IMR-90 (cell line): ENCODE data around the gene CHD9. TPM values are rescaled to one million over a fixed set of nuclear protein-coding genes. Genes with fewer than 3 reads are reported as not detected.
"Not testable (repeated sequence)": the region's sequence is repeated elsewhere in the genome, so short reads cannot be mapped to it uniquely, and the experiment has no call there.

Experiments used
- ATAC-seq: fragments of 200-7000 bp; cut with Tn5 transposase; 2 replicates; pipeline ENCODE4 v1.9.1; 2020; ENCODE audit warnings: low read depth, mild to moderate bottlenecking, moderate library complexity
- BruUV-seq: library from RNA; stranded (reverse); fragments of 400-500 nt; replicated peaks from 2 replicates; lab custom pipeline; 2021; lab: Mats Ljungman, UMichigan
- CTCF ChIA-PET: fragments of 300-600 bp; formaldehyde crosslinking; extraction: SDS; loops from one replicate; lab custom pipeline; 2021; ENCODE audit warnings: antibody characterized with exemption; lab: Yijun Ruan, JAX
- POLR2A ChIA-PET: fragments of 300-600 bp; sonication (Branson Sonifier 250); formaldehyde crosslinking; loops from one replicate; lab custom pipeline; 2022; ENCODE audit warnings: antibody characterized with exemption; ENCODE audit not compliant: unreplicated experiment; lab: Charles Lee
- DNase-seq: peaks from one replicate; pipeline ENCODE4 v3.0.0; 2013
- H2AFZ ChIP-seq: replicated peaks from 2 replicates; pipeline ENCODE3; 2013; ENCODE audit warnings: low read length, mild to moderate bottlenecking; ENCODE audit not compliant: poor library complexity
- H2AK5ac ChIP-seq: 2 replicates; pipeline ENCODE4 v1.6.1; 2013; ENCODE audit warnings: low read depth, low read length, inconsistent platforms
- H2AK9ac ChIP-seq: replicated peaks from 2 replicates; pipeline ENCODE3; 2013; ENCODE audit warnings: mild to moderate bottlenecking, low read depth, low read length, moderate library complexity; ENCODE audit not compliant: poor library complexity
- H2BK120ac ChIP-seq: 2 replicates; pipeline ENCODE4 v1.6.1; 2013; ENCODE audit warnings: low read depth, low read length, inconsistent platforms
- H2BK15ac ChIP-seq: 3 replicates; pipeline ENCODE4 v1.6.1; 2013; ENCODE audit warnings: low read depth, low read length, inconsistent platforms
- H2BK20ac ChIP-seq: 2 replicates; pipeline ENCODE4 v1.6.1; 2013; ENCODE audit warnings: low read depth, mild to moderate bottlenecking, inconsistent platforms, low read length, moderate library complexity
- H2BK5ac ChIP-seq: 2 replicates; pipeline ENCODE4 v1.6.1; 2013; ENCODE audit warnings: mild to moderate bottlenecking, low read depth, low read length, inconsistent platforms; ENCODE audit not compliant: poor library complexity, severe bottlenecking
- H3K14ac ChIP-seq: replicated peaks from 2 replicates; pipeline ENCODE4 v1.6.1; 2013; ENCODE audit warnings: low read depth, low read length, inconsistent platforms
- H3K18ac ChIP-seq: 2 replicates; pipeline ENCODE4 v1.6.1; 2013; ENCODE audit warnings: low read depth, low read length, control low read depth
- H3K23ac ChIP-seq: 2 replicates; pipeline ENCODE4 v1.6.1; 2013; ENCODE audit warnings: low read depth, low read length, inconsistent platforms
- H3K27ac ChIP-seq: 2 replicates; pipeline ENCODE4 v1.5.1; 2013; ENCODE audit warnings: mild to moderate bottlenecking, control low read depth, low read length; ENCODE audit not compliant: insufficient read depth
- H3K27me3 ChIP-seq: 2 replicates; pipeline ENCODE4 v1.6.1; 2013; ENCODE audit warnings: low read length; ENCODE audit not compliant: control insufficient read depth, insufficient read depth
- H3K36me3 ChIP-seq: 2 replicates; pipeline ENCODE4 v1.6.1; 2013; ENCODE audit warnings: low read length, mixed read lengths; ENCODE audit not compliant: control insufficient read depth, insufficient read depth
- H3K4ac ChIP-seq: 2 replicates; pipeline ENCODE4 v1.6.1; 2013; ENCODE audit warnings: low read depth, low read length, inconsistent platforms
- H3K4me1 ChIP-seq: 2 replicates; pipeline ENCODE4 v1.6.1; 2013; ENCODE audit warnings: low read length, mixed read lengths; ENCODE audit not compliant: control insufficient read depth, insufficient read depth
- H3K4me2 ChIP-seq: 2 replicates; pipeline ENCODE4 v1.6.1; 2013; ENCODE audit warnings: low read depth, mild to moderate bottlenecking, control low read depth, low read length, moderate library complexity
- H3K4me3 ChIP-seq: 2 replicates; pipeline ENCODE4 v1.5.1; 2013; ENCODE audit warnings: low read depth, mild to moderate bottlenecking, control low read depth, low read length, moderate library complexity; ENCODE audit not compliant: insufficient read depth
- H3K56ac ChIP-seq: 2 replicates; pipeline ENCODE4 v1.6.1; 2013; ENCODE audit warnings: low read length, inconsistent platforms; ENCODE audit not compliant: insufficient read depth; ENCODE audit errors: extremely low read depth
- H3K79me1 ChIP-seq, 2 experiments: 2 replicates each; pipeline ENCODE4 v1.6.1; 2013; ENCODE audit warnings: low read length in 2 of 2, inconsistent platforms in 1 of 2, low read depth in 1 of 2
- H3K9ac ChIP-seq: 2 replicates; pipeline ENCODE4 v1.6.1; 2013; ENCODE audit warnings: low read depth, low read length, control low read depth
- H3K9me1 ChIP-seq: 2 replicates; pipeline ENCODE4 v1.6.1; 2013; ENCODE audit warnings: low read length, inconsistent platforms; ENCODE audit not compliant: insufficient read depth
- H3K9me3 ChIP-seq: 2 replicates; pipeline ENCODE4 v1.6.1; 2013; ENCODE audit warnings: low read length; ENCODE audit not compliant: control insufficient read depth, insufficient read depth
- H4K20me1 ChIP-seq: 2 replicates; pipeline ENCODE4 v1.6.1; 2013; ENCODE audit warnings: low read length, inconsistent platforms; ENCODE audit not compliant: insufficient read depth
- H4K5ac ChIP-seq: 2 replicates; pipeline ENCODE4 v1.6.1; 2013; ENCODE audit warnings: mild to moderate bottlenecking, low read depth, low read length, control low read depth
- H4K8ac ChIP-seq, 2 experiments: 2 replicates each; pipeline ENCODE4 v1.6.1; 2013; ENCODE audit warnings: low read depth in 2 of 2, low read length in 2 of 2, control low read depth in 1 of 2, inconsistent platforms in 1 of 2
- H4K91ac ChIP-seq: 2 replicates; pipeline ENCODE4 v1.6.1; 2013; ENCODE audit warnings: low read depth, low read length, inconsistent platforms; ENCODE audit not compliant: insufficient read depth
- WGBS, 2 experiments: methylation state at CpG; one replicate each; pipeline versions ENCODE4 v1.1.5 to v1.1.7; 2013; ENCODE audit warnings: missing lambda C conversion rate in 2 of 2; ENCODE audit not compliant: insufficient read length in 1 of 2; ENCODE audit errors: extremely low coverage in 2 of 2; 5-methylcytosine and 5-hydroxymethylcytosine counted together
- dilution Hi-C: fragments of 300-500 bp; cut with HindIII; formaldehyde crosslinking; loops from one replicate; pipeline ENCODE4 v1.14.3; 2018; ENCODE audit warnings: low sequenced_read_pairs; ENCODE audit not compliant: unreplicated experiment
- in situ Hi-C: fragments of 300-500 bp; cut with MboI; formaldehyde crosslinking; loops from 3 replicates; pipeline ENCODE4 v1.14.3; 2019; ENCODE audit warnings: low sequenced_read_pairs, inconsistent platforms, mixed read lengths
- intact Hi-C: fragments of 100-400 bp; cut with micrococcal nuclease; formaldehyde crosslinking; loops from 2 replicates; pipeline ENCODE4 v1.10.0; 2022
- polyA plus RNA-seq, 3 experiments: library from polyadenylated mRNA; depleted of rRNA; stranded (reverse); fragments of >200 nt; gene quantifications; 2 replicates each; pipeline ENCODE4 v1.2.3, GENCODE V29; 2012; ENCODE audit warnings: low replicate concordance in 1 of 3
- total RNA-seq: library from RNA; depleted of rRNA; stranded (reverse); fragments of >200 nt; gene quantifications from 2 replicates; pipeline ENCODE4 v1.2.3, GENCODE V29; 2012

The CHD9 gene
- total and polyA plus RNA-seq, 2 of the 4 experiments (the other 2 are of a cell fraction): 9.1 to 48.8 TPM

GRCh38 chr16:53047515-53047914 is 7.3 kb upstream of the CHD9 start:
- H2BK15ac ChIP-seq, H3K9me1 ChIP-seq, H2AK5ac ChIP-seq, H4K20me1 ChIP-seq, H3K56ac ChIP-seq, H3K18ac ChIP-seq, H2AFZ ChIP-seq, H3K4ac ChIP-seq, H3K23ac ChIP-seq, H3K27me3 ChIP-seq, dilution Hi-C loops, CTCF ChIA-PET, H3K9me3 ChIP-seq, H2BK20ac ChIP-seq, H3K4me3 ChIP-seq, H3K4me2 ChIP-seq, ATAC-seq, H2BK120ac ChIP-seq, intact Hi-C loops, POLR2A ChIA-PET, BruUV-seq, H3K14ac ChIP-seq, DNase-seq, H3K9ac ChIP-seq, H3K4me1 ChIP-seq, in situ Hi-C loops, H4K91ac ChIP-seq, H4K8ac ChIP-seq, H3K27ac ChIP-seq, H2AK9ac ChIP-seq, H4K5ac ChIP-seq, H3K36me3 ChIP-seq, H2BK5ac ChIP-seq: not testable (repeated sequence)
- WGBS, 2 experiments: no CpG with 5 or more reads among the region's 5 CpGs
- H3K79me1 ChIP-seq: peaks cover 0 to 12% of the 10 kb centered on the region in 2 experiments; a peak in 2 of 4 replicates
